DND-41 (cell line): Measurements from ENCODE around the gene TSC22D2.

Source experiments
- CTCF ChIP-seq: IDR thresholded peaks from 2 replicates; pipeline ENCODE4 v1.5.1; 2012; ENCODE audit warnings: borderline replicate concordance, low read length, moderate library complexity, mild to moderate bottlenecking; ENCODE audit not compliant: poor library complexity, severe bottlenecking; ENCODE audit errors: extremely low read depth
- EZH2 ChIP-seq: IDR thresholded peaks from 3 replicates; pipeline ENCODE4 v1.6.1; 2012; ENCODE audit warnings: borderline replicate concordance, low read depth, mild to moderate bottlenecking, moderate library complexity, low read length, inconsistent platforms; ENCODE audit not compliant: severe bottlenecking

GRCh38 chr3:150367757-150368156 lies 40.3 kb upstream of the TSC22D2 start:
- TF ChIP-seq CTCF (no peak), EZH2 (no peak)
